Panc1 (cell line): ENCODE measurements around the gene EDAR. TPM values are rescaled to one million over a fixed set of nuclear protein-coding genes. Genes with fewer than 3 reads are reported as not detected.

Experiments used
- ATAC-seq: fragments of 200-7000 bp; cut with Tn5 transposase; 2 replicates; pipeline ENCODE4 v1.9.1; 2020; ENCODE audit warnings: mild to moderate bottlenecking, moderate library complexity
- BruUV-seq: library from RNA; stranded (reverse); fragments of 400-500 nt; replicated peaks from 2 replicates; lab custom pipeline; 2021; lab: Mats Ljungman, UMichigan
- CTCF ChIA-PET: fragments of 300-600 bp; sonication (Branson Sonifier 250); formaldehyde crosslinking; loops from one replicate; lab custom pipeline; 2022; ENCODE audit warnings: antibody characterized with exemption; lab: Charles Lee
- POLR2A ChIA-PET: fragments of 300-600 bp; sonication (Branson Sonifier 250); formaldehyde crosslinking; loops from one replicate; lab custom pipeline; 2022; ENCODE audit warnings: antibody characterized with exemption; lab: Charles Lee
- DNase-seq: peaks from one replicate; pipeline ENCODE4 v3.0.0-alpha.2; 2010; ENCODE audit warnings: low read depth, low spot score
- H3K27ac ChIP-seq: 2 replicates; pipeline ENCODE4 v1.5.1; 2011; ENCODE audit warnings: mild to moderate bottlenecking, low read length, inconsistent platforms
- H3K27me3 ChIP-seq: fragments of 200-500 bp; sonication (Bioruptor generic); 2 replicates; pipeline ENCODE4 v1.6.0; 2014; ENCODE audit warnings: low read length, inconsistent platforms; ENCODE audit not compliant: control insufficient read depth, insufficient read depth
- H3K36me3 ChIP-seq: fragments of 200-500 bp; sonication (Bioruptor generic); 2 replicates; pipeline ENCODE4 v1.5.1; 2014; ENCODE audit warnings: inconsistent platforms, mild to moderate bottlenecking, low read length, moderate library complexity; ENCODE audit not compliant: control insufficient read depth, insufficient read depth
- H3K4me1 ChIP-seq: 2 replicates; pipeline ENCODE4 v1.5.1; 2011; ENCODE audit warnings: inconsistent platforms, mild to moderate bottlenecking, low read length, moderate library complexity; ENCODE audit not compliant: control insufficient read depth, insufficient read depth
- H3K4me3 ChIP-seq, 2 experiments: 2 replicates each; pipeline ENCODE4 v1.5.1; 2011 to 2012; ENCODE audit warnings: low read depth in 2 of 2, low read length in 2 of 2, mild to moderate bottlenecking in 2 of 2, inconsistent platforms in 1 of 2, moderate library complexity in 1 of 2
- H3K9me3 ChIP-seq: fragments of 200-500 bp; sonication (Bioruptor generic); 2 replicates; pipeline ENCODE4 v1.5.1; 2014; ENCODE audit warnings: low read depth, mild to moderate bottlenecking, inconsistent platforms, low read length, moderate library complexity; ENCODE audit not compliant: control insufficient read depth, insufficient read depth
- CTCF ChIP-seq: fragments of 450-650 bp; IDR thresholded peaks from 2 replicates; pipeline ENCODE4 v1.5.1; 2017; ENCODE audit warnings: mild to moderate bottlenecking
- POLR2AphosphoS5 ChIP-seq: IDR thresholded peaks from 2 replicates; pipeline ENCODE4 v1.6.1; 2012; ENCODE audit warnings: mild to moderate bottlenecking, low read depth, low read length, moderate library complexity
- SIN3A ChIP-seq: IDR thresholded peaks from 2 replicates; pipeline ENCODE4 v1.6.1; 2012; ENCODE audit warnings: low read depth, mild to moderate bottlenecking, low read length, moderate library complexity, borderline replicate concordance; ENCODE audit not compliant: insufficient read depth
- TCF7L2 ChIP-seq: IDR thresholded peaks from 2 replicates; pipeline ENCODE4 v1.6.1; 2011; ENCODE audit warnings: mild to moderate bottlenecking, low read depth, low read length, inconsistent platforms
- in situ Hi-C: cut with HindIII; loops from 2 replicates; pipeline ENCODE4 v1.10.0; 2016; ENCODE audit warnings: low sequenced_read_pairs, low pct_unique_long_range_greater_than_20kb
- intact Hi-C: fragments of 100-400 bp; cut with micrococcal nuclease; formaldehyde crosslinking; loops from one replicate; pipeline ENCODE4 v1.10.0; 2022; ENCODE audit not compliant: unreplicated experiment
- total RNA-seq: library from RNA; stranded (reverse); gene quantifications from one replicate; pipeline ENCODE4 v1.2.1, GENCODE V29; 2021; ENCODE audit not compliant: unreplicated experiment
- TF ChIP-seq, protein P1 (sequence below), 2 experiments: IDR thresholded peaks; 2 replicates each; pipeline ENCODE4 v1.6.1; 2011 to 2012; ENCODE audit warnings: low read depth in 2 of 2, control low read depth in 1 of 2, low read length in 1 of 2, mild to moderate bottlenecking in 1 of 2, moderate library complexity in 1 of 2; ENCODE audit not compliant: insufficient read depth in 1 of 2

The EDAR gene
- total RNA-seq, 1 experiment from 2014 or later = not detected

- H3K27ac ChIP-seq = no peak overlapping the region
- no peaks in the 10 kb centered on the region for H3K36me3 ChIP-seq
- H3K4me1 ChIP-seq = no peaks in the 10 kb centered on the region
- TF ChIP-seq POLR2AphosphoS5 (no peak), SIN3A (no peak), TCF7L2 (no peak), CTCF (no peak; the same call in 1 of the 2 replicates)
- TF ChIP-seq, protein P1, sequence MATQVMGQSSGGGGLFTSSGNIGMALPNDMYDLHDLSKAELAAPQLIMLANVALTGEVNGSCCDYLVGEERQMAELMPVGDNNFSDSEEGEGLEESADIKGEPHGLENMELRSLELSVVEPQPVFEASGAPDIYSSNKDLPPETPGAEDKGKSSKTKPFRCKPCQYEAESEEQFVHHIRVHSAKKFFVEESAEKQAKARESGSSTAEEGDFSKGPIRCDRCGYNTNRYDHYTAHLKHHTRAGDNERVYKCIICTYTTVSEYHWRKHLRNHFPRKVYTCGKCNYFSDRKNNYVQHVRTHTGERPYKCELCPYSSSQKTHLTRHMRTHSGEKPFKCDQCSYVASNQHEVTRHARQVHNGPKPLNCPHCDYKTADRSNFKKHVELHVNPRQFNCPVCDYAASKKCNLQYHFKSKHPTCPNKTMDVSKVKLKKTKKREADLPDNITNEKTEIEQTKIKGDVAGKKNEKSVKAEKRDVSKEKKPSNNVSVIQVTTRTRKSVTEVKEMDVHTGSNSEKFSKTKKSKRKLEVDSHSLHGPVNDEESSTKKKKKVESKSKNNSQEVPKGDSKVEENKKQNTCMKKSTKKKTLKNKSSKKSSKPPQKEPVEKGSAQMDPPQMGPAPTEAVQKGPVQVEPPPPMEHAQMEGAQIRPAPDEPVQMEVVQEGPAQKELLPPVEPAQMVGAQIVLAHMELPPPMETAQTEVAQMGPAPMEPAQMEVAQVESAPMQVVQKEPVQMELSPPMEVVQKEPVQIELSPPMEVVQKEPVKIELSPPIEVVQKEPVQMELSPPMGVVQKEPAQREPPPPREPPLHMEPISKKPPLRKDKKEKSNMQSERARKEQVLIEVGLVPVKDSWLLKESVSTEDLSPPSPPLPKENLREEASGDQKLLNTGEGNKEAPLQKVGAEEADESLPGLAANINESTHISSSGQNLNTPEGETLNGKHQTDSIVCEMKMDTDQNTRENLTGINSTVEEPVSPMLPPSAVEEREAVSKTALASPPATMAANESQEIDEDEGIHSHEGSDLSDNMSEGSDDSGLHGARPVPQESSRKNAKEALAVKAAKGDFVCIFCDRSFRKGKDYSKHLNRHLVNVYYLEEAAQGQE (IDR thresholded peaks at IDR 0.05; ENCODE audit: insufficient read depth in 1 of 2, low read depth in 2 of 2, low read length in 1 of 2) = no peak
- intact Hi-C loops = no loop called here
- no peaks in the 10 kb centered on the region for H3K27me3 ChIP-seq
- in situ Hi-C loops = no loop called here
- no peak overlapping the region for H3K4me3 ChIP-seq
- BruUV-seq = no TSS peak
- no peak for DNase-seq
- POLR2A ChIA-PET = no interaction called here
- peaks cover 3% of the 10 kb centered on the region; the same call in 1 of the 2 replicates for H3K9me3 ChIP-seq
- peak; percentile 60 for ATAC-seq
- CTCF ChIA-PET = no interaction called here
Measured at GRCh38 chr2:108944601-108945331, 44.3 kb downstream of the EDAR start.

GRCh38 chr2:108943751-108944150 lies 45.3 kb downstream of the EDAR start:
- CTCF ChIA-PET = no interaction called here
- BruUV-seq = no TSS peak
- POLR2A ChIA-PET = no interaction called here
- no peak overlapping the region for H3K4me3 ChIP-seq
- no peak overlapping the region for H3K27ac ChIP-seq
- peaks cover 3% of the 10 kb centered on the region; the same call in 1 of the 2 replicates for H3K9me3 ChIP-seq
- no peak for TF ChIP-seq SIN3A
- TF ChIP-seq, protein P1 (IDR thresholded peaks at IDR 0.05; ENCODE audit: insufficient read depth in 1 of 2, low read depth in 2 of 2, low read length in 1 of 2) = no peak
- TF ChIP-seq TCF7L2 = no peak
- TF ChIP-seq POLR2AphosphoS5 = no peak
- TF ChIP-seq CTCF = no peak
- no peak for DNase-seq
- H3K27me3 ChIP-seq = no peaks in the 10 kb centered on the region
- H3K36me3 ChIP-seq = no peaks in the 10 kb centered on the region
- no peaks in the 10 kb centered on the region for H3K4me1 ChIP-seq
- in situ Hi-C loops (no loop called here), intact Hi-C loops (no loop called here)
- no peak for ATAC-seq
